NCI-H1092 (cell line): Measurements from ENCODE around the gene DHRS7B.
"Not testable (repeated sequence)": the region's sequence is repeated elsewhere in the genome, so short reads cannot be mapped to it uniquely, and the experiment has no call there.

ENCODE experiments used
- DNase-seq: peaks from one replicate; lab custom pipeline; 2025; lab: John Stamatoyannopoulos, UW

The DHRS7B gene

DNA sequence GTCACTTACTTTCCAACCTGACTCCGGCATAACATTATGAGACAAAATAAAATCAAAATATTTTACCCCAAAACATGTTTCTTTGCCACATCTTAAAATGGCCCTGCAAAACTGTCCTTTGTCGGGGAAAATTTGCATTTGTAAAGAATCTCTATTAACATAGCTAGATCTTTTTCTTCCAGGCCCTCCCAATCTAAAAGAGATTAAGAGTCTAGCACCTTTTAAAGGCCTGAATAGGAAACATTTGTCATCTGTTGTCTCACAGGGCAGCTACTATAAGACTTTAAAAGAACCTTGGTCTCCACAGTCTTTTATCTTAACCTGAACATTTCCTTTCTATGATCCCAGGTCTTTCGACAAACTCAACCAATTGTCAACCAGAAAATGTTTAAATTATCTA lies 18.1 kb upstream of the DHRS7B start:
- DNase-seq: no peak

DNA sequence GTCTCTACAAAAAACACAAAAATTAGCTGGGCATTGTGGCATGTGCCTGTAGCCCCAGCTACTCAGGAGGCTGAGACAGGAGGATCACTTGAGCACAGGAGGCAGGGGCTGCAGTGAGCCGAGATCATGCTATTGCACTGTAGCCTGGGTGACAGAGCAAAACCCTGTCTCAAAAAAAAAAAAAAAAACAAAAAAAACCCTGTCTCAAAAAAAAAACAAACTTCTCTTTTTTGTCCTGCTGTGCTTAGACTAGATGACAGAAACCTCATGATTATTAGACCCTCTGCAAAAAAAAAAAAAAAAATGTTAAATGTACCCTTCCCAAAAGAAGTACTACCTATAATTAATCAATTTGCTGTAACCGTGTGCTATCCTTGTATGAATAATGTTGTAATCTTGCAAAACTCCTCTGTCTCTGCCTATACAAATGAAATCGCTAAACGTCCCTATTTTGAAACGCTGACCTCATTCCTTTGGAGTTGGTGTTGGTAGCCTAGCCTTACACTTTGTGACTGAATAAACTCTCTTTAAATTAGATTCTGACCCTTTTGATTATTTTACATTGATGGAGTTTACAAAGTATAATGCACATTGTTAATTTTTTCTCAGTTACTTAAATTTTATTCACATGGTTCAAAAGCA lies 13.6 kb upstream of the DHRS7B start:
- no peak for DNase-seq

DNA sequence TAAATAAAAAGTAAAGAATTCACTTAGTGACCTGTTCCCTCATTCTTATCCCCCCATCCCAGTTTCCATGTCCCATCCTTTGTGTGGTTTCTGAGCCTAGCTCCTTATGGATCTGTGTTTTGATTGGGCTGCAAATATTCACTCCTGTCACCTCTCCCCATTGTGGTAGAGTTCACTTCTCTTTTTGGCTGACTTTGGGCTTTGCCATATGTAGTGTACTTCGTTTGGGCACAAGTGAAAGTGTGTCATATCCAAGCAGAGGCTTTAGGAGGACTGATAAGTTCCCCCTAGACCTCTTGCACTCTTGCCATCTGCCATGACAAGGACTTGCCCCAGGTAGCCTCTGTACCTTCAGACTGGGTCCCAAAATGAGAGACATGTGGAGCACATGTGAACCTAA lies 13.0 kb upstream of the DHRS7B start:
- no peak for DNase-seq

DNA sequence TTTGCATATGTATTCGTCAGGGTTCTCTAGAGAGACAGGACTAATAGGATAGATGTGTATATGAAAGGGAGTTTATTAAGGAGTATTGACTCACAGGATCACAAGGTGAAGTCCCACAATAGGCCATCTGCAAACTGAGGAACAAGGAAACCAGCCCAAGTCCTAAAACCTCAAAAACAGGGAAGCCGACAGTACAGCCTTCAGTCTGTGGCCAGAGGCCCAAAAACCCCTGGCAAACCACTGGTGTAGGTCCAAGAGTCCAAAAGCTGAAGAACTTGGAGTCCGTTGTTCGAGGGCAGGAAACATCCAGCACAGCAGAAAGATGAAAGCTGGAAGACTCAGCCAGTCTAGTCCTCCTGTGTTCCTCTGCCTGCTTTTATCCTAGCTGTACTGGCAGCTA lies 12.0 kb upstream of the DHRS7B start:
- DNase-seq: not testable (repeated sequence)

DNA sequence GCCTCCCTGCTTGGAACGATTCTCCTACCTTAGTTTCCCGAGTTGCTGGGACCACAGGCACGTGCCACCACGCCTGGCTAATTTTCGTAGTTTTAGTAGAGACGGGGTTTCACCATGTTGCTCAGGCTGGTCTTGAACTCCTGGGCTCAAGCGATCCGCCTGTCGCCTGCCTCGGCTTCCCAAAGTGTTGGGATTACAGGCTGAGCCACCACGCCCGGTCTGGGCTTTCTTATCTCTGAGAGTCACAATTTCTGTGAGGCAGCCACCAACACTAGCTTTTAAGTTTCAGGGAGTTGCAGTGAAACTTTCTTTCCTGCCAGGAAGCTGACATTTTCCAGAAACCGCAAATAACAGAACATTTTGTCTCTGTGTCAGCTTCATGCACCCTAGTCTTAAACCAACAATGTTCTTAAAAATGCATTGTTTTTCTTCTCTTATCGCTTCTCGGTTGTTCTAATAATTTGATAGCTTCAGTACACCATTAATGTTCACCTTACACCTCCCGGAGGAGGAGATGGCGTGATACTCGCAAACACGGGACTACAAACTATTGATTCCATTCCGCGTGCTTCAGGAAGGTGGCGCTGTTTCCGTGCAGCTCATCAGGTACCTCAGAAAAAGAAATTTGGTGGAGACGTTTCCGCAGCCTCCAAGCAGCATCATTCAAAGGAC lies 7.4 kb upstream of the DHRS7B start:
- DNase-seq: peak; percentile 6

DNA sequence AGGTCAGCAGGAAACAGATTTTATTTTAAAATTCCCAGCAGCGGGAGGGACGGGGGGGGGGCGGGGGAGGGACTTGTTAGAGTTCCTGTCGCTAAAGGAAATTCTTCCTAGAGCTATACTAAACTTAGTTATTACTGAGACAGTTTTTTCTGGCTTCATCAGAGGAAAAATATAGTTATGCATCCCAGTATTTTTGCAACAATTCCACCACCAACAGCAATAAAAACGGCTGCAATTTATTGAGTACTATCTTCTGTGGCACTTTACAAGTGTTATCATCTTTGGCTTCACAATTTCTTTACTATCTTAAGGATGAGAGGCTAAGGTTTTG lies 6.9 kb upstream of the DHRS7B start:
- no peak for DNase-seq

DNA sequence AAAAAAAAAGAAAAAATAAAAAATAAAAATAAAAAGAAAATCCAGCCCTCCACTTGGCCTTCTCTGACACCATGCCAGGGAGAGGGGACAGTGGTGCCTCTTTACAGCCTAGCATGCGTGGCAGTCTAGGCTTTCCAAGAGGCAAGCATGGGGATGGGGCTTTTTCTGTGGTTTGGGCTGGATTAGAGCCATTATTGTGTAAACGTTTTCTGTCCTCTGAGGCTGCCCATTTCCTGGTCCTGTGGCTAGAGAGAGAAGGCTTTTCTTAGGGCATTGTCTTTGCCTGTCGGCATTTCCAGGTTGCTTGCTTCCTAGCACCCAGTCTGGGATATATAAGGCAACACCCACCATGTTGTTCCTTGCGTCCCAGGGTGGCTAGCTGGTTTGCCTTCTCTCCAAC lies 2.7 kb upstream of the DHRS7B start:
- DNase-seq: no peak

DNA sequence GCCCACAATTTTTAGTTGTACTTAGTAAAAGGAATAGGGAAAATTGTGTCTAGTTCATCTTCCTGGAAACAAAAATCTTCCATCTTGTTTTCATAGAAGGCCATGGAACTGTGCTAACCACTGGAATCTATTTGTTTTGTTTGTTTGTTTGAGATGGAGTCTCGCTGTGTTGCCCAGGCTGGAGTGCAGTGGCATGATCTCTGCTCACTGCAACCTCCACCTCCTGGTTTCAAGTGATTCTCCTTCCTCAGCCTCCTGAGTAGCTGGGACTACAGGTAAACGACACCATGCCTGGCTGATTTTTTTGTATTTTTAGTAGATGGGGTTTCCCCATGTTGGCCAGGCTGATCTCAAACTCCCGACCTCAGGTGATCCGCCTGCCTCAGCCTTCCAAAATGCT lies 2.2 kb upstream of the DHRS7B start:
- not testable (repeated sequence) for DNase-seq

DNA sequence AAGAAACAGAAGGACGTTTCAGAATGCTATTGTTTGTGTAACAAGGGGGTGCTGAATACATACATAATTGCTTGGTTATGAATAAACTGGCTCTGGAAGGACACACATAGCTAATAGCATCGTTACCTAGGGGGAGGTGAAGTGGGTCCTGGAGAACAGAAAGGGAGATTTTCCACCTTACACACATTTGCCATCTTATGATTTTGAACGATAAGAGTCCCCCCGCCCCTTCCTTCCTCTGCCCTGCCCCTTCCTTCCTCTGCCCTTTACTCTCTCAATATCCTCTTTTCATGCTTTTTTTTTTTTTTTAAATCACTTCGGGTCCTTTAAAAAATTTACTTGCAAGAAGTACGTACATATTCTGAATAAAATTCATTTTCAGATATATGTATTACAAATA lies 902 bp upstream of the DHRS7B start:
- no peak for DNase-seq

DNA sequence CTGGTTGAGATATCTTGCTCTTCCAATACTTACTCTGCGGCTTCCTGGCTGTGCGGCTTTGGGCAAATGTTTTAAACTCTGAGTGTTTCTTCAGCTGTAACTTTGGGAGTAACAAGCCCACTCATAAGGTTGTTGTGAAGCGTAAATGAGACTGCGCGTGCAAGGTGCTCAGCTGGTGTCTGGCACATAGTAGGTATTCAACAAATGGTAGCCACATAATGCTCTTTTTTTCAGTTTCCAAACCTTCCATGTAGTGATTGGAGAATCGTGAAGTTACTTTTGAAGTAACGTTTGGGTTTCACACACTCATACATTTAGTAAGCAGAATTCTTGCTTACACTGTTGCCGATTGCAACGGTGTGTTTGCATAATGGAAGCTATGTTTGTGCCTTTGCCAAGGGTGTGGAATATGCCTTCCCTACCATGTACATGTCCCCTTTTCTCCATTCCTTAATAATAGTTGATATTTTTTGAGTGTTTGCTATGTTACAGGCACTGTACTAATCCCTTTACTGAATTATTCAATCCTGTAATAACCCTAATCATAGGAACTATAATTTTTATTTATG lies 829 bp downstream of the DHRS7B start:
- DNase-seq: no peak

DNA sequence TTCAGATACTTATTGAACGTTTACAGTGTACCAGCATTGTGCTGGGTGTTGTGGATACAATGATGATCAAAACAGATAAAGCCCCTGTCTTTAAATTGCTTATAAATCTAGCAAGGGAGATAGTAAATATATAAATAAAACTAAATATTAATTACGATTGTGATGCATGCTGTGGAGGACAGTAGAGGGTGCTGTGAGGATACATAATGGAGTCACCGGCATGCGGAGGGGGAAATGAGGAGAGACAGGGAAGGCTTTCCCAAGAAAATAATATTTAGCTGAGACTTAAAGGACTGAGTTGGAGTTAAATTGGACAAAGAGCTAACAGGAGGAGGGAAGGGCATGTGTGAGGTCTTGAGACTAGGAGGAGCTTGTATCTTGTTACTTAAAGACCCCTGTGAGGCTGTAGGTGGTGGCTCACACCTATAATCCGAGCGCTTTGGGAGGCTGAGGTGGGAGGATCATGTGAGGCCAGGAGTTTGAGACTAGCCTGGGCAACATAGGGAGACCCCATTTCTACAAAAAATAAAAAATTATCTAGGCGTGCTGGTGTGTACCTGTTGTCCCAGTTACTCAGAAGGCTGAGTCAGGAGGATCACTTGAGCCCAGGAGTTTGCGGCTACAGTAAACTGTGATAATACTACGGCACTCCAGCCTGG lies 2.4 kb downstream of the DHRS7B start:
- DNase-seq: no peak

DNA sequence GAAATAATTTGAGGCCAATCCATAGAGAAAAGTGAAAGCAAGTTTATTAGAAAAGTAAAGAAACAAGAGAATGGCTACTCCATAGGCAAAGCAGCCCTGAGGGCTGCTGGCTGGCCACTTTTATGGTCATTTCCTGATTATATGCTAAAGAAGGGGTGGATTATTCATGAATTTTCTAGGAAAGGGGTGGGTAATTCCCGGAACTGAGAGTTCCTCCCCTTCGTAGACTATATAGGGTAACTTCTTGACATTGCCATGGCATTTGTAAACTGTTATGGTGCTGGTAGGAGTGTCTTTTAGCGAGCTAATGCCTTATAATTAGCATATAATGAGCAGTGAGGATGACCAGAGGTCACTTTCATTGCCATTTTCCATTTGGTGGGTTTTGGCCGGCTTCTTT lies 4.4 kb downstream of the DHRS7B start:
- DNase-seq: no peak

DNA sequence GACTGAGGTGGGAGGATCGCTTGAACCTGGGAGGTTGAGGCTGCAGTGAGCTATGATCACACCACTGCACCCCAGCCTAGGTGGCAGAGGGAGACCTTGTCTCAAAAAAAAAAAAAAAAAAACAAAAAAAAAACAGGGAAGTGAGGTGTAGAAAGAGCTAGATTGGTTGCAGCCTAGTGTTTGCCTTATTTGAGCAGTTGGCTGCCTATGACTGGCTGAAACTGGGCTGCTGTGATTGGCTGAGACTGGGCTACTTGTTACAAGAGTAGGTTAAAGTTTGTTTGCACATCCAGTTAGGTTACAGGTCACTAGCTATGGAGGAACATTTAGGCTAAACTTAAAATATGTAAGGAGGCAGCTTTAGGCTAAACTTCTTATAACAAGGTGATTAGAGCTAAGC lies 5.7 kb downstream of the DHRS7B start:
- DNase-seq: no peak

DNA sequence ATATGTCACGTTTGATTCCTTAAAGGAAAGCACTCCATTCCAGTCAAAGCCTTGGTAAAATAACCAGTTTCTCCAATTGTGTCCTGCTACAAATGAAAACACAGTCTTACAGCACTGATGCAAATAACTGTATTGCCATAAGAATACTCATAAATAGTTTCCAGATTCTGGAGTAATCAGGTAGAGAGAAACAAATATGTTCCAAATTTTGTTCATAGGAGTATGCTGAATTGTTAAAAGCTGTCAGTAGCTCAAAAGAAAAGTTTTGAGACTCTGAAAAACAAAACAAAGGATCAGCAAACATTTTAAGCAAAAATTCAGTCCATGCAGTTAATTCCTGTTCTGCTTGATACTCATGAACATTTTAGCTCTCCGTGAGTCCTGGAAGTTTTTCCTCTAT lies 7.8 kb downstream of the DHRS7B start:
- no peak for DNase-seq

DNA sequence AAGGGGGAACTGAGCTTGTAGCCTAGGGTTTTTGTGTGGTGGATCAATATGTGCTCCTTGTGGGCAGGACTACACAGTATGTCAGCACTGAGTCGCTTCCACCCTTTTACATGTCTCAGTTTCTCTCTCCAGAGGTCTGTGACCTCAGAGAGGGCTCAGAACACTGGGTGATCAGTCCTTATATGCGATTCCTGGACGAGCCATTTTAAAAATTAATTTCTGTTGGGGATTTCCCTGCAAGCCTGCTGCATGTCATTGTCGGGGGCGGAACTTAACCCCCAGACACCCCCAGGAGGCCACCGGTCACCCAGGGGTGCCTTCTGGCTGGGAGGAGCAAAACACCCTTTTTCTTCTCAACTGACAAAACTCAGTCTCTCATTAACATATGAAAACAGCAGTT lies 14.1 kb downstream of the DHRS7B start:
- no peak for DNase-seq

DNA sequence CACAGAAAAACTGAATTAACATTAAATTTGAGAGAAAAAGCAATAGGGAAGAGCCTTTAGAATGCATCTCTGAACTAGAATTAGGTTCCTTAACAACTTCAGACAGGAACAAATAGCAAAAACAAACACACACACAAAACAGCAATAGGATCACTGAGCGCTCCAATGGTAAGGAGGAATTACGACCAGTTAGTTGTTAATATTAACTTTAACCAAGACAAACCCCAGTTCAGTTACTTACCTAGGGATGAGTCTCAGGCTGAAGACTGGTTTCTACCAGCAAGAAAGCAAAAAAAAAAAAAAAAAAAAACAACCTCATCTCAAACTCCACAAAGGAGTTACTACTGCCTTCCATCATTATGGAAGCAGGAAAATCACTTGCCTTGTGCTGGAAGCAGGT lies 14.6 kb downstream of the DHRS7B start:
- no peak for DNase-seq

DNA sequence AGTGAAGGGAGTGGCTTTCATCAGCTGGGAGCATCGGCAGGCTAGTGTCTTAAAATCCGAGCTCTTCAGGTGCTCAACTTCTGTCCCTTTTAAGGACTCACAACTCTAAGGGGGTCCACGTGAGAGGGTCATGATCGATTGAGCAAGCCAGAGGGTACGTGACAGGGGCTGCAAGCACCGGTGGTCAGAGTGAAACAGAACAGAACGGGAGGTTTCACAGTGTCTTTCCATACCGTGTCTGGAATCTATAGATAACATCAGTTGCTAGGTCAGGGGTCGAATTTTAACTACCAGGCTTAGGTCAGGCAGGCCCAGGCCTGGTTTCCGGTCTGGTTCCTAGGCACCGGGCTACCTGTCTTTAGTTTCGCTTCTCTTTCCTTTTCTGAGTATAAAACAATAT lies 15.3 kb downstream of the DHRS7B start:
- not testable (repeated sequence) for DNase-seq

DNA sequence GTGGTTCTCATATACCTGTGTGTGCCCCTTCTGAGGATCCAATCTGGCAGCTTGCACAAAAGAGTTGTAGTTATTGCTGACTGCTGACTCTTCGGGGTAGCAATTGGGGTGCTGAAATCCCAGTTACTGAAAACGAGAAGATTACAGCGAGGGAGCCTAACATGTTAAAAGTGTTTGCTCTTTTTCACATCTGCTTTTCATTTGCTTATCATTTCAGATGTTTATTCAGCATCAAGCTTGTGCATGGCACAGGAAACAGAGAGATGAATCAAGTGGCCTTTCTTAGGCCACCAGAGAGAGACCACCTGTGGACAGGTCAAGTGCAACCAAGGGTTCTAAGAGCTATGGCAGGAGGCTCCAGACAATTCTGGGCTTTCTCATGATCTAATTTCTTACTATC lies 16.9 kb downstream of the DHRS7B start:
- DNase-seq: no peak

DNA sequence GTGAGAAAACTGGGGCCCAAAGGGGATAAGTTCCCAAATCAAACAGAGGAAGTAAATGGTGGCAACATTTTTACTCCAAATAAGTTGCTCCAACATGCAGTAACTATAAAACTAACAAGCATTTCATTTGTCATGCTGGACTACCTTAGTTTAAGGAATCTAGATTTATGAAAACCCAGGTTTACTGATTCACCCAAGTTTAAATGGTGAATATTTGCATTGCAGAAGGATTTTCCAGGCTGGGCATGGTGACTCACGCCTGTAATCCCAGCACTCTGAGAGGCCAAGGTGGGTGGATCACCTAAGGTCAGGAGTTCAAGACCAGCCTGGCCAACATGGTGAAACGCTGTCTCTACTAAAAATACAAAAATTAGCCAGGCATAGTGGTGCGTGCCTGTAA lies 17.5 kb downstream of the DHRS7B start:
- DNase-seq: not testable (repeated sequence)

DNA sequence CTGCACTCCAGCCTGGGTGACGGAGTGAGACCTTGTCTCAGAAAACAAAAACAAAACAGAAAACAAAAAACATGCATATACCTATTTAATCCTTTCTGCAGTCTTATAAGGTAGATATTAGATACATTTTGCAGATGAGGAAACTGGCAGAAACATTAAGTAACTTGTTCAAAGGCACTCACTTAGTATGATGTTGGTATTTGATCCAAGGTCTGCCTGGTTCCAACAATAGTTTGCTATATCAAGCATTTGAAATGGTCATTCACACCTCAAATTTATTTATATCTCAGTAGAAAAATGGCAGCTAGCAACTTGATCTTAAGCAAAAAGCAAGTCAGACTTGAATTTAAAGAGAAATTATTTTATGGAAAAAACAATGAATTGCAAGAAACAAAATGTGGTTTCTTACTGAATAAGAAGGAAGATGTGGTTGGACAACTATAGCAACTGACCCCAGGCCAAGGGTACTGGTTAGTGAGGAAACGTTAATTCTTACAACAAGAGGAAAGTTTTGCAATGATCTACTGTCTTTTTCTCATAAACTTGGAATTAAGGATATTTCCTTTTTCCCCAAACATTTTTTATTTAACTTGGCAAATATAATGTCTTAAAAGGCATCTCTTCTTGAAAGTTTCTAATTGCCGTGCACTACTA lies 19.7 kb downstream of the DHRS7B start:
- no peak for DNase-seq

DNA sequence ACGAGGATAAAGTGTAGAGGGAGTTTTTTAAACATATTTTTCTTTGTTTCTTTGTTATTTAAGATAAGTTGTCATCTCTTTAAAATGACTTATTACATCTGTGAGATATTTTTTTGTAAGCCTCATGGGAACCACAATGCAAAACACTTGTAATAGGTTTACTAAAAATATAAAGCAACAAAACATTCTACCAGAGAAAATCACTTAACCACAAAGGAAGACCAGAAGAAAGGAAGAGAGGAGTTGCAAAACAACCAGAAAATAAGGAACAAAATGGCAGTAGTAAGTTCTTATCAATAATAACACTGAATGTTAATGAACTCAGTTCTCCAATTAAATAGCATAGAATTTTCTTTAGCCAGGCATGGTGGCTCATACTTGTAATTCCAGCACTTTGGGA lies 22.9 kb downstream of the DHRS7B start:
- no peak for DNase-seq

DNA sequence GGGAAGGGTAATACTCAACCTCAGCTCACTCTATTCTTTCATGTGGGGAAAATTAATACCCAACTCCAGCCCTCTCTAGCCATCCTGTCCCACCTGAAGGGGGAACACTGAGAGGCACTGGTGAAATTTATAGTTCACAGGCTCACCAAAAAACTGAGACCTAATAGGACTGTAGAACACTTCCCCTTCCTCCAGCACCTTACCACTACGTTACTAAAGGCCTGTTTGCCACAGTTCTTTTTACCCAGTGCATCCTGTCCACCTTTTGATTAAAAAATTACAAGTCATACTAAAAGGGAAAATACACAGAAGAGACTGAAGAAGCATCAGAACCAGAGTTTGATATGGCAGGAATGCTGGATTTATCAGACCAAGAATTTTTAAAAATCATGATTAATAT lies 26.0 kb downstream of the DHRS7B start:
- no peak for DNase-seq
